Bone marrow (tissue), 2 donors: ENCODE measurements around the gene CPEB1.
"Not testable (repeated sequence)": the region's sequence is repeated elsewhere in the genome, so short reads cannot be mapped to it uniquely, and the experiment has no call there.

Source experiments
- DNase-seq, 2 donors: peaks; one replicate each; lab custom pipeline; 2025; lab: John Stamatoyannopoulos, UW

CPEB1 gene

DNA sequence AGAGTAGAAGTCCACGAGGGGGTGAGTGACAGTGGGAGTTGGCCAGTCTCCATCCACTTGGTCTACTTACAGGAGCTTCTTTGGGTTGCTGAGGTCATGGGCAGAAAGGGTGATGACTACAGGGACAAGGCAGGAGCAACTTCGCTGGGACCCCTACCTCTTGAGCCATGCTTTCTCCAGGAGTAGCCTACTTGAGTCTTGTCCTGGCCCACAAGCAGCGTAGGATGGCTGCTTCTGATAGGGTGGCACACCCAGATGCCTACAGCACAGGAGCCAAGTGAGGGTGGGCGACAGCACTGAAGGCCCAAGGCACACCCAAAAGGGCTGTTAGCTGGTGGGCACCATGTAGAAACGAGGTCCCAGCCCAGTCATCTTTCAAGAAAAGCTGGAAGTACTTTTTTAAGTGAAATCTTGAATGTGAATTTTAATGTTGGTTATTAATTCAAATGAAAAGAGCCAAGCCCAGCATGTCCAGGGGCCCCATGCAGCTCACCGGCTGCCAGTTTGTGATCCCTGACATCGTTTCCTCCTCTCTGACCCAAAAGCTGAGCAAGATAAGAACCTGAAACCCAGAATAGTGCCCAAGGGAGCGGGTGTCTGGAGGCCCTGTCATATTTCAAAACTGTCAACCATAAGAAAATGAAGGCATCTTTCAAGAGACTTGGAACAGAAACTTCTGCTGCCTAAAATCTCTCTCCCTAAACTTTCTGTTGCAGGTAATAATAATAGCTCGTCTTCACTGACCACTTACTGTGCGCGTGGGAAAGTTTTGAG, 2.2 kb upstream of the CPEB1 start:
- no peak for DNase-seq

DNA sequence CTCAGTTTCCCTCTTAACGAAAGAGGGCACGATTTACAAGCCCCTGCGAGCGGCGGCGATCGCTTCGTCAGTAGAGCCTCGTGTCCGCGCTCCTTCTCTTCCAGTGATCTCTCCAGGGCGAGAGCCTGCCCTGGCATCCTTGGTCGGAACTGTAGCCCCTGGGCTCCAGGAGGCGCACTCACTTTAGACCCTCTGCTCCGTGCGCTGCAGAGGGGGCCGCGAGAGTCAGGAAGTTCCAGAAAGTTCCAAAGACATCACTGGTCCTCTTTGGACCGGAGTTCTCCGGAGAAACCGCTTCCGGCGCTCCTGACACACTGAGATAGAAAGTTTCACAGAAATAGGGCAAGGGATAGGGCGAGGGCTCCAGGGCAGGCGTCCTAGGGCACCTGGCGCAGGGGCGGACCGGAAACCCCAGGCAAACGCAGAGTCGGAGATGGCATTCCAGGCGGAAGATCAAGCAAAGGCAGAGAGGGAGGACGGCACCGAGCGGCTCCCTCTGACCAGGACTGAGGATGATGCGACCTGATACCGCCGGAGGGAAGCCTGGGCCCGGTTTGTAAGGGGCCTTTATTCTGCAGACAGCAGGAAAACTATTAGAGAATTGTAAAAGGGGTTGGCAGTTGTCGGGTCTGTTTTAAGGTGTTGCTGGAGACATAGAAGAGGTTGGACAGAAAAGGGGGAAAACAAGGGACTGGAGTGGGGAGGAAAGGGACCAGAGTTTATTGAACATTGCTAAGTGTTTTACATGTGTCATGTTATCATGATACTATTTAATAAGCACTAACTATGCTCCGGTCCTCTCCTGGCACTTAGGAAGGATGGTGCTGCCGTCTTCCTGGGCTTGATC, 1.3 kb upstream of the CPEB1 start:
- DNase-seq, result no peak

DNA sequence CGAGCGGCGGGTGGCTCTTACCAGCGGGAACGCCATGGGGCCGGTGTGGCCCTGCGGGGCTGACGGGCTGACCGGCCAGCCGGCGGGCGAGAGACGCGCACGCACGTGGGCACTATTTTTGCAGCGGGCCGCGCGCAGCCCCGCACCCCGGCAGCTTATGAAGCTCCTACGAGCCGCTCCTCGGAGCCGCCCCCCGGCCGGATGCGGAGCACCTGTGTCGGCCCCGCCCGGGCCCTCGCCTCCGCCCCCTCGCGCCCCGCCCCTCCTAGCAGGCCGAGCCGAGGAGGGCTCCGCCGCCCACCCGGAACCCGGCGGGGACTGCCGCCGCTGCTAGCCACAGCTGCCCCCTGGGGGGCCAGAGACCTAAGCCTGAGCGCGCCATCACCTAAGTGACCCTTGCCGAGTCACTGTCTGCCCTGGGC, 683 bp upstream of the CPEB1 start:
- no peak for DNase-seq

DNA sequence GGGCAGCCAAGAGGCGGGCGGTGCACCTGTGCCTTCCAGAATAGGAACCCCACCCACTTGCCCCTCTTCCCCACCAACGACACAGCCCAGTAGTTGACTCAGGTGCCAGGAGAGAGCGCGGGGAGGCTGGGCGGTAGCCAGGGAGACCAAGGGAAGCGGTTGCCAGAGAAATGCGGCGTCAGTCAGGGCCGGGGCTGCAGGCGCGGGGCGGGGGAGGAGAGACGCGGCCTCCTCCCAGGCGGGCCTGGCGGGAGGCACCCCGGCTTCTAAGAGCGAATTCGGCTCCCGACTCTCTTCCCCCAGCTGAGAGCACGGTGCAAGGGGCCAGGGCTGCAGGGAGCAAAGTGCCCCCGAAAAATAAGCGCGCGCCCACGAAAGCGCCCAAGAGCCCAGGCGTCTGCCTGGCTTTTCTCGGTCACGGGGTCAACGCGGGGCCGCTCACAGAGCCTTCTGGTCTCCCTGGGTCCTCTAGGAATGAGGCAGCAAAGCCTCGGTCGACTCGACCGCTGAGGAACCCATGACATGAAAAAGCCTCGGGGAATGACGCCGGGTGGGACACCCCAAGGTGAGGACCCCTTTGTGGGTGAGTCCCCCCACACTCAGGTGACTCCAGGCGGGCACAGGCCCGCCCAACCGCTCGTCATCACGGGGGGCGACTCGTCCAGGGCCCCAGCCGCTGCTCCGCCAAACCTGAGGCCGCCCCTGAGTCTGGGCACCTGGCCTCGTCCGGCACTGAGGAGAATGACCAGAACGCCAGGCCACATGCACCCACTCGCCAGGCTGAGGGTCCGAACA, 716 bp downstream of the CPEB1 start:
- DNase-seq, result no peak

DNA sequence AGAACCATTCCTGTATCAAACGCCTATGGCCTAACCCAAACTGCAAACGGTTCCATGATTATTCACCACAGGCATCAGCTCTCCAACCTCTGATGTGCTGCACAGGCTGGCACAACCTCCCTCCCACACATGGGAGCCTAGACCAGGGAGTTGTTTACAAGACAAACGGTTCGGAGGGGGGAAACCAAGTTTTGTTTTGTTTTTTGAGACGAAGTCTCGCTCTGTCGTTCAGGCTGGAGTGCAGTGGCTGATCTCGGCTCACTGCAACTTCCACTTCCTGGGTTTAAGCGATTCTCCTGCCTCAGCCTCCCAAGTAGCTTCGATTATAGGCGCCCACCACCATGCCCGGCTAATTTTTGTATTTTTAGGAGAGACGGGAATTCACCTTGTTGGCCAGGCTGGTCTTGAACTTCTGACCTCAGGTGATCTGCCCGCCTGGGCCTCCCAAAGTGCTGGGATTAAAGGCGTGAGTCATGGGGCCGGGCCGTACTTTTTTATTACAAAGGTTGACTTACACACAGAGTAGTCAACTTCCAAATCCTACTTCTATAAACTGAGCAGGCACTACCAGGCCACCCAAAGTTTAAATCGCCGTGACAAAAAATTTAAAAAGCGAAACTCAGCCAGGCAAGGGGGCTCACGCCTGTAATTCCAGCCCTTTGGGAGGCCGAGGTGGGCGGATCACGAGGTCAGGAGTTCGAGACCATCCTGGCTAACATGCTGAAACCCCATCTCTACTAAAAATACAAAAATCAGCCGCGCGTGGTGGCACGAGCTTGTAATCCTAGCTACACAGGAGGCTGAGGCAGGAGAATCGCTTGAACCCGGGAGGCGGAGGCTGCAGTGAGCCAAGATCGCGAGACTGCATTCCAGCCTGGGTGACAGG, 2.0 kb downstream of the CPEB1 start:
- DNase-seq, result not testable (repeated sequence)

DNA sequence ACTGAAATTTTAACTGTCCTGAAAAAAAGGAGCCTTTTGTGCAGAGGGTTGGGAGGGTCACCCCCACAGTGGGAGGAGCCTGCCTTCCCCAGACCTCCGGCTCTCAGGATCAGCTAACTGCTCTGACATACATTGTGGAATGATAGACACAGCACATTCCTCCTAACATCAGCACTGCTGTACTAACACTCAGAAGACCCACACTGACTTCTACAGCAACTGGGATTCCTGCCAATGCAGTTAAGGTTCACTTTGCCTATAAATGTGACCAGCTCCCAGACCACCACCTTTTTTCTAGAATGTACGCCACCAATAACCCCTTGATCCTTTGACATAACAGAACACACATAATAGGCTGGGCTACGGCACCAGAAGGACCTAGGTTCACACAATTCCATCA, 3.2 kb downstream of the CPEB1 start:
- DNase-seq, result no peak

DNA sequence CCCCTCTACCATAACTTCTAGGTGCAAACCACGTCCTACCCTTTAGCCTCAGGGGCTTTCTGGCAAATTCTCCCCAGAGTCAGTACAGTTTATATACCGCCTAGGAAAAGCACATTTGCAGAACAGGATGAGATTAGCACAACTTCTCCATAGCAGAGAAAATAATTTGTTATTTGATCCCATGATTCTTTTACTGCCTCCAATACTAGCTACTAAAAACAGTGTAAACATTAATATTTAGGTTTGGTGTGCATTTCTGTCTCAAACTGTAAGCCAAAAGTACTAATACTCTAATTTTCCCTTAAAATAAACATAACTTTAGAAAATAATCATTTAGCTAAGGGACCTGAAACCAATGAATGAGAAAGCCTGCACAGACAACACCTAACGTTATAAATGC, 4.5 kb downstream of the CPEB1 start:
- no peak for DNase-seq

DNA sequence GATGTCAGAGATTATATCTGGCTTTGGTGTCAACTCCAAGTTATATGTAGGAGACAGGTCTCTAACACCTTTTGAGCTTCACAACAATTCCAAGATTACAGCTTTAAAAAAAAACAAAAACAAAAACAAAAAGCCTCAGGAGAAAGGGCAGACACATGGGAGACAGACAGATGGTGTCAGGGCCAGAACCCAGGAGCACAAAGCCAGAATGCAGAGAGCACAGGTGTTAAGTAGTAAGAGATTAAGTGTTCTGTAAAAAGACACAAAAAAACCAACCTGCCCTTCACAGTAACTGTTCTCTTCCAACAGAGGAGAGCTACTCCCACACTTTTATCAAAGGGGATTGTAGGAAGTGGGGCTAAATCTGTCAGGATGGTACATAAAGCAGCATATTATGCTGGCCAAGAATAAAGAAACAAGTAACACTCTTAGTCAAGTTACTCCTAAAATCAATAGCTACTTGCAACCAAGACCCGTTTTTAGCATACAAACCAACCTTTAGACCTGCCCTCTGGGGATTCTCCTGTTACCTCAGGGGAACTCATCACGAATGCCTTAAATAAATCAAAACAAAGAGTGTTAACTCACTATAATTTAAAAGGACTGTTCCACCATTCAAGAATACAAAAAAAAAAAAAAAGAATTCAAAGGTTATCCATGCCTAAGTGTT, 5.9 kb downstream of the CPEB1 start:
- no peak for DNase-seq

DNA sequence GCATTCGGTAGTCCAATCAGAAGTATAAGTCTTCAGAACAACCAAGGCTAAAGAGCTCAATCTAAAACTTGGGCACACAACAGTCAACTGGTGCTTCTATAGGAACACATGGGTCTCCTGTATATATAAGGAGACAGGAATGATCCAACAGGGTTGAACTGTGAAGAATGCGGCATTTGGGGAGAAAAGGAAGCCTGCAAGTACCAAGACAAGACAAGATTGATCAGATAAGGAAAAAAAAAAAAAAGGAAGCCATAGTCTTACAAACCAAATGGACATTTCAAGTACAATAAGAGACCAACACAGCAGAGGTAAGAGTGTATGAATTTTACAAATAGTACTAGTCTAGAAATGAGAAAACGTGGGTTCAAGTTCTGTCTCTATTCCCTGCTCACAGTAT, 6.5 kb downstream of the CPEB1 start:
- no peak for DNase-seq

DNA sequence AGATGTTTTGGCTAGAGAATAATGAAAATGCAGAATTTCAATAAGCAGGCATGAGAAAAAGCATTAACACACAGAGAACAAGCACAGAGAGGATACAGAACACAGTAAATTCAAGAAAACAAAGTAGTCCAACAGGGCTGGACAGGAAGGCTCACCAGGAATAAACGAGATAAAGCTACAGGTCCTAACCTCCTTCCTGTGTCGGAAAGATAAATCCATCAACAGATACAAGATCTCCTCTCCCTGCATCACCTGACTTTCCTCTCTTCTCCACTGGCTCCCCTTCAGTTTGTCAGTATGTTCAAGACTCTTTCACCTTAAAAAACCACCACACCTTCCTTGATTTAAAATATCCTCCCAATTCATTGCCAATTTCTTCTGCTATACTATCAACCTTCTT, 11.4 kb downstream of the CPEB1 start:
- DNase-seq, result no peak

DNA sequence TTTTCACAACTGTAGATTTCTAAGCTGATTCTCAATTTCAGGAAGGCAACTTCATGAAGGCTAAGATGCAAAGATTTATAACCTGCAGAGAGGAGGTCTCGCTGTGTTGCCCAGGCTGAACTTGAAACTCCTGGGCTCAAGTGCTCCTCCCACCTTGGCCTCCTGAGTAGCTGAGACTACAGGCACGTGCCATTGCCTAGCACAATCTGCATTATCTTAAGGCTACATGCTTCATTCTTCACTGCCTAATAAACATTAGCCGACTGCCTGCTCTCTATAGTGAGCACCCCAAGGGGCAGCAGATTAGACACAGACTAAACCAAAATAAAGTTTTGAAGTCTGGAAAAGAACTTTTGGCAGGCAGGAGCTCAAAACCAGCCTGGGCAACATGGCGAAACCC, 17.1 kb downstream of the CPEB1 start:
- no peak for DNase-seq

DNA sequence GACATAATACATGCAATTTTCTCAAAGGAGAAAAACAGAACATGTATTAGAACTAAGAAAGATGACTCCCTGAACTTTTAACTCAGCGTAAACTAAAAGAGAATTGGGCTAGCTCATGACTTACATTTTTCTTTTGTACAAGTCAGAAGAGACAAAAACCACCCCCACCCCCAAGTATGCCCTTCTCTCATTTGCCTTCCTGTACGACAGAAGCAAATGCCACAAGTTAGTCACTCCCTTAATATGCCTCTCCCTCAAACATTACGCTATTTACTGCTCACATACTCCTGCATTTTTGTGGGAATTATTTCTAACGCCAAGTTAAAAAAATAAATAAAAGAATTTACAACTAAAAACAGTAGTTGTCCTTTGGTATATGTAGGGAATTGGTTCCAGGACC, 22.0 kb downstream of the CPEB1 start:
- DNase-seq, result no peak

DNA sequence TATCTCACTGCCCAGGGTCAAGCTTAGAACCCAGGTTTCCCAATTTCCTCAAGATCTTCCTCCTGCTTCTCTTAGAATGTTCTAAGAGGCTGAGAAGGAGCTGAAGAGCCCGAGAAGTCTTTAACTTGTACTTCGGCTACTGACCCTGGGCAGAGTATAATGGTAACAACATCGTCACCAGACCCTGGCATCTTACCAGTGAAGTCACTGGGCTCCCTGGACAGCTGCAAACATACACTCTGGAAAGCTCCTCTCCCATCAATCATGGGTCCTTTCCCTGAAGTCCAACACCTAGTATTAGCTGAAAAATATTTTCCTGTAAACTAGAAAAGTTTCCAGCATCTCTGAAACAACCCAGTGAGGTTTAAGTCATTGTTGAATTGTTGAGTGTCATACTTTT, 22.7 kb downstream of the CPEB1 start:
- DNase-seq, result no peak

DNA sequence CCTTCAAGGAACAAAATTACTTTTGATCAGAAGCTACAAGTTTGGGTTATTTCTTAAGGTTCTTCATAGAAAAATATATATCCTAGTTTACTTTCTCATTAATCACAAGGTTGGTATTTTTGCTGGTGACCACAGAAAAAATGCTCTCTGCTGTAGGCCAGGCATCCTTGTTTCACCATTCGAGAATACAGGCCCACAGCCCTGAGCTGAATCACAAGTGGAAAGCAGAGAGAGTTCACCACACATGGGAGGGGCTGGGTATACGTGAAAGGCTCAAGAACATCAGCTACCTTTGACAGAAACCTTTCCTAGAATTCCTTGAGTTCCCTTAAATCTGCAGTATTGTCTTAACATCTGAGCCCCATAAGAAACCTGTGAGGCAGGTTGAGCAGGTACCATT, 23.2 kb downstream of the CPEB1 start:
- no peak for DNase-seq

DNA sequence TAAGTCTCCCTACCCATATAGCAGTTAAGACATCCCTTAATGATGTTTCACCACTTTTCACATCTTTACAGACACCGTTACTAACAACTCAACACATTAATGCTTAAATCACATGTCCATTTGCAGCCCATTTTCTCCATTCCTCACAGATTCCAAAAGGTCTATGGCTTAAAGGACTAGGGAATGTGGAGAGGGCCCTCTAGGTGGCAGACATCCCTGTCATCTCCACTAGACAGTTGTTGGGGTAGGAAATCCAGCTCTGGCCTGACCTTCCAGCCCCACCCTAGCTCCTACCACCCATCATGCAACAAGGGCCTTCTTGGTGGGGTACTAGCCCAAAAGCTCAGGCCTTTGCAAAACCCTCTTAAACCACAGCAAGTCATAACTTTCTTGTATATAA, 25.2 kb downstream of the CPEB1 start:
- no peak for DNase-seq

DNA sequence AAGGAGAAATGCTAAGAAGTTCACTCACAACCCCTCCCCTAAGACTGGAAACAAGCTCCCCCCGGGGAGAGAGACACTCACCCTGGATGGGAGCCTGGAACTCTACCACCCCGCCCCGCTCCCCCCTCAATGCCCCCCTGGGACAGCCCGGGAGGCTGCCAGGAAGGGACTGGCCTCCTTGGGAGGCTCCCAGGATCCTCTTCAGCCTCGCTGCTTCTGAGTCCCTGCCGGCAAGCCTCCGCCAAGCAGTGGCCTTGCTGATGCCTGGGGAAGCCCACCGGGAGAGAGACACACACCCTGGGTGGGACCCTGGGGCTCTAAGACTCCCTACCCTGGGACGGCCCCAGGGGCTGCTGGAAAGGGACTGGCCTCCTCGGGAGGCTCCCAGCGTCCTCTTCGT, 33.4 kb downstream of the CPEB1 start:
- DNase-seq, result no peak

DNA sequence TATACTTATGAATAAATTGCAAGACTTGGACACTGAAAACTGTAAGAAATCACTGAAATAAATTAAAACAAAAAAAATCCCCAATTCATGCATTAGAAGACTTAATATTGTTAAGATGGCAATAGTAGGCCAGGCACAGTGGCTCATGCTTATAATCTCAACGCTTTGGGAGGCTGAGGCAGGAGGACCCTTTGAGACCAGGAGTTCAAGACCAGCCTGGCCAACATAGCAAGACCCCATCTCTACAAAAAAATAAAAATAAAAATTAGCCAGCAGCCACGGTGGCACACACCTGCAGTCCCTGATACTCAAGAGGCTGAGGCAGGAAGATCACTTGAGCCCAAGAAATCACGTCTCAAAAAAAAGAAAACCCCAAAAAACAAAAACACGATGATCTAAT, 35.8 kb downstream of the CPEB1 start:
- DNase-seq, result no peak

DNA sequence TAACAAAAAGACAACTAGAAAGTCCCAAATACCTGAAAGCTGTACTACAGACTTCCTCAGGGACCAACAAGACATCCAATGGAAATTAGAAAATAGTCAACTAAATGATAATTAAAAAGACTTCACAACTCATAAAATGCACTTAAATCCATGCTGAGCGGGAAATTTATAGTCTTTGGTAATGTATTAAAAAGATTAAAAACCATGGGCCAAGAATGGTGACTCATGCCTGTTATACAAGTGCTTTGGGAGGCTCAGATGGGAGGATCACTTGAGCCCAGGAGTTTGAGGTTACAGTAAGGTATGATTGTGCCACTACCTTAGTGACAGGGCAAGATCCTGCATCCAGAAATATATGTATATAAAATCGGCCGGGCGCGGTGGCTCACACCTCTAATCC, 45.0 kb downstream of the CPEB1 start:
- no peak for DNase-seq

DNA sequence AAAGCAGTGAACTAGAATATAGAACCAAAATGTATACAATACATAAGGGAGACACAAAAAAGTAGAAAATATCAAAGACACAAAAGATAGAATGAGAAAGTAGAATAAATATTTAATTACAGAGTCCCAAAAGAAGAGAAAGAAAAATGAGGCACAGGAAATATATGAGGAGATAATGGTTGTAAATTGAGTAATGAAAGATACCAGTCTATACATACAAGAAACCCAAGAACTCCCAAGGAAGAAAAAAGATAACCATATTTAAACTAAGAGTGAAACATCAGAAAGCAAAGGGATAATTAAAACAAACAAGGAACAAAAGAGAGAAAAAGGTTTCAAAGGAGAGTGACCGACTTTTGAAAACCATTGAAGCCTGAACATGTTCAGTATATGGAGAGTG, 47.3 kb downstream of the CPEB1 start:
- no peak for DNase-seq

DNA sequence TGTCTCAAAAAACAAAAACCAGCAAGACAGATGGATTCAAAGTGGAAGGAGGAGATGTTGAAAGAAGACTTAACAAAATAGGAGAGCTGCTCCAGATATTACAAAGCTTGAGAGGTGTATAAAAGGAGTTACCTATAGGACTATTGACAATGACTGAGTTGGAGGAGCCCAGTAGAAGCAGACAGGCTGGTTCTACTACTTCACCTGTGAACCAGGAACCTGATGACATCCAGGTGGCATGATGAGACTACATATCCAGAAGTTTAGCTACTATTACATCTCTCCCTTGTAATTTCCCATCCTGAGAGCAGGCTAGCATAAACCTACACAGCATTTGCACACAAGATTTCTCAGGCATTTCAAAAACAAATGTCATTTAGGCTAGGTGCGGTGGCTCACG, 49.3 kb downstream of the CPEB1 start:
- no peak for DNase-seq

DNA sequence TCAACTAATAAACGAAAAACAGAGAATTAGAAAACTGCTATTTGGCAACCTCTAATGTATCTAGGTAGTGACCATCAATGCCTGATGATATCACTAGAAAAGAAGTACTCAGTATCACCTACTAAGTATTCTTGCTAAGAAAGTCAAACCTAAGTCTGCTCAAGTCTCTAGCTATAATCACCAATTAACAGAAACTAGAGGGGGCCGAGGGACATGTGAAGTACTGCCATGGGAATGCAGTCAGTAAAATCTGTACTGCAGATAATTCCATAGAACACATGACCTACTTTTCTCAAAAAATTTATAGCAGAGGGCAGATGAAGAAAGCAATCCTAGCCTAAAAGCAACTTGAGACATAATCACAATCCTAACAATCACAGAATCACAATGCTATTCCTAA, 51.4 kb downstream of the CPEB1 start:
- no peak for DNase-seq
